Esophagus squamous epithelium (tissue), 5 donors: Measurements from ENCODE around the gene ALDH3A1. TPM values are rescaled to one million over a fixed set of nuclear protein-coding genes. Genes with fewer than 3 reads are reported as not detected.
A peak's percentile ranks its signal among the peaks of the same experiment; 100 is the strongest.

Experiments used
- DNase-seq: peaks from one replicate; lab custom pipeline; 2025; lab: John Stamatoyannopoulos, UW
- H3K27ac ChIP-seq, 4 donors: fragments of 200-600 bp; sonication (generic); one replicate each; pipeline ENCODE4 v1.5.1; 2016 to 2019; ENCODE audit warnings: mild to moderate bottlenecking in 1 of 4
- H3K27me3 ChIP-seq, 4 donors: fragments of 200-600 bp; sonication (generic); 1 replicate in 3 of 4; 2 replicates in 1 of 4; pipeline versions ENCODE4 v1.5.1 to v1.6.0; 2017 to 2021; ENCODE audit warnings: antibody characterized with exemption in 1 of 4
- H3K36me3 ChIP-seq, 3 donors: fragments of 200-600 bp; sonication (generic); one replicate each; pipeline ENCODE4 v1.5.1; 2016 to 2019
- H3K4me1 ChIP-seq, 3 donors: fragments of 200-600 bp; sonication (generic); one replicate each; pipeline ENCODE4 v1.5.1; 2017 to 2019
- H3K4me3 ChIP-seq, 4 donors: fragments of 200-600 bp; sonication (generic); 1 replicate in 3 of 4; 2 replicates in 1 of 4; pipeline ENCODE4 v1.5.1; 2016 to 2019; ENCODE audit warnings: mild to moderate bottlenecking in 2 of 4, moderate library complexity in 1 of 4
- H3K9me3 ChIP-seq, 3 donors: fragments of 200-600 bp; sonication (generic); one replicate each; pipeline ENCODE4 v1.5.1; 2016 to 2019
- POLR2A ChIP-seq, 4 donors: fragments of 450-650 bp; IDR thresholded peaks; one replicate each; pipeline ENCODE4 v1.6.1; 2017; ENCODE audit warnings: antibody characterized with exemption in 4 of 4, mild to moderate bottlenecking in 4 of 4, moderate library complexity in 3 of 4
- WGBS, 2 donors: methylation state at CpG; one replicate each; pipeline ENCODE4 v1.1.5; 2018; 5-methylcytosine and 5-hydroxymethylcytosine counted together
- intact Hi-C: fragments of 100-400 bp; cut with DNase I; formaldehyde crosslinking; loops from one replicate; pipeline ENCODE4 v1.15.0; 2022
- total RNA-seq, 4 donors: library from RNA; depleted of rRNA; stranded (reverse); fragments of >200 nt; gene quantifications; one replicate each; pipeline ENCODE4 v1.1.0, GENCODE V29; 2016
- TF ChIP-seq, protein P1 (sequence below), 6 experiments: fragments of 450-650 bp in 4 of 6; fragments of 200-600 bp in 2 of 6; sonication (generic) in 2 of 6; IDR thresholded peaks; one replicate each; pipeline ENCODE4 v1.5.1; 2016 to 2019; ENCODE audit warnings: antibody characterized with exemption in 6 of 6, mild to moderate bottlenecking in 4 of 6, moderate library complexity in 4 of 6
- donor health status: DM: yes; HTN: yes; CAD: no.

The ALDH3A1 gene
- total RNA-seq, 4 donors from 2014 or later = 480 to 2,454 (median 606) TPM

GRCh38 chr17:19747159-19747719, 859 bp downstream of the ALDH3A1 start:
- Histone ChIP-seq H3K27ac (peak overlapping the region; percentile 84 to 95 (median 88)), H3K4me3 (peak overlapping the region; percentile 27 to 56 (median 49)), H3K27me3 (no peaks in the 10 kb centered on the region), H3K9me3 (no peaks in the 10 kb centered on the region), H3K36me3 (peaks cover 0 to 15% (median 0%) of the 10 kb centered on the region in 3 donors), H3K4me1 (peaks cover 35 to 100% (median 44%) of the 10 kb centered on the region in 3 donors)
- no peak for DNase-seq
- intact Hi-C loops = no loop called here
- TF ChIP-seq, protein P1, sequence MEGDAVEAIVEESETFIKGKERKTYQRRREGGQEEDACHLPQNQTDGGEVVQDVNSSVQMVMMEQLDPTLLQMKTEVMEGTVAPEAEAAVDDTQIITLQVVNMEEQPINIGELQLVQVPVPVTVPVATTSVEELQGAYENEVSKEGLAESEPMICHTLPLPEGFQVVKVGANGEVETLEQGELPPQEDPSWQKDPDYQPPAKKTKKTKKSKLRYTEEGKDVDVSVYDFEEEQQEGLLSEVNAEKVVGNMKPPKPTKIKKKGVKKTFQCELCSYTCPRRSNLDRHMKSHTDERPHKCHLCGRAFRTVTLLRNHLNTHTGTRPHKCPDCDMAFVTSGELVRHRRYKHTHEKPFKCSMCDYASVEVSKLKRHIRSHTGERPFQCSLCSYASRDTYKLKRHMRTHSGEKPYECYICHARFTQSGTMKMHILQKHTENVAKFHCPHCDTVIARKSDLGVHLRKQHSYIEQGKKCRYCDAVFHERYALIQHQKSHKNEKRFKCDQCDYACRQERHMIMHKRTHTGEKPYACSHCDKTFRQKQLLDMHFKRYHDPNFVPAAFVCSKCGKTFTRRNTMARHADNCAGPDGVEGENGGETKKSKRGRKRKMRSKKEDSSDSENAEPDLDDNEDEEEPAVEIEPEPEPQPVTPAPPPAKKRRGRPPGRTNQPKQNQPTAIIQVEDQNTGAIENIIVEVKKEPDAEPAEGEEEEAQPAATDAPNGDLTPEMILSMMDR (IDR thresholded peaks at IDR 0.05) = no peak
- TF ChIP-seq POLR2A (IDR thresholded peaks at IDR 0.05) = no peak
- 57 to 58% methylated on average over 5 to 8 of the region's 13 CpGs for WGBS, 2 donors

DNA sequence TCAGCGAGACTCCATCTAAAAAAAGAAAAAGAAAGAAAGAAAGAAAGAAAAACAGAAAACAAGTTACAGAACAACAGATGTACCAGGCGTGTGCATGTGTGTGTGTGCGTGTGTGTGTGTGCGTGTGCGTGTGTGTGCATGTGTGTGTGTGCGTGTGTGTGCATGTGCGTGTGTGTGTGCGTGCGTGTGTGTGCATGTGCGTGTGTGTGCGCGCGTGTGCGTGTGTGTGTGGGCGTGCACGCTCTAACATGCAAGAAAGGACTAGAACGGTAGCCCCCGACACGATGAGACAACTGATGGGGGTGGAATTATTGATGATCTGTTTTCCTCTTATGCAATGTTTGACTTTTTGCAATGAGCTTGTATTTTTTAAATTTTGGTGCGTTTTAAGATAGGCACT, 1.6 kb downstream of the ALDH3A1 start:
- H3K4me3 ChIP-seq = peak overlapping the region; percentile 27 to 56 (median 49)
- peaks cover 31 to 99% (median 39%) of the 10 kb centered on the region in 3 donors for H3K4me1 ChIP-seq
- peak overlapping the region; percentile 81 to 95 (median 88) for H3K27ac ChIP-seq
- H3K9me3 ChIP-seq = no peaks in the 10 kb centered on the region
- no peaks in the 10 kb centered on the region for H3K27me3 ChIP-seq
- peaks cover 0 to 22% (median 0%) of the 10 kb centered on the region in 3 donors for H3K36me3 ChIP-seq
- TF ChIP-seq, protein P1 (IDR thresholded peaks at IDR 0.05) = no peak
- no peak for TF ChIP-seq POLR2A (IDR thresholded peaks at IDR 0.05)
- WGBS, 2 donors = 52 to 60% methylated on average over 20 of the region's 20 CpGs
- no peak for DNase-seq
- intact Hi-C loops = no loop called here

GRCh38 chr17:19744922-19745757, 3.0 kb downstream of the ALDH3A1 start:
- 18 to 49% methylated on average over 4 to 13 of the region's 50 CpGs for WGBS, 2 donors
- Histone ChIP-seq H3K4me1 (peaks cover 23 to 86% (median 25%) of the 10 kb centered on the region in 3 donors), H3K36me3 (peaks cover 0 to 36% (median 0%) of the 10 kb centered on the region in 3 donors), H3K9me3 (no peaks in the 10 kb centered on the region), H3K4me3 (peak overlapping the region; percentile 34 to 72 (median 50)), H3K27ac (peak overlapping the region; percentile 81 to 95 (median 86)), H3K27me3 (no peaks in the 10 kb centered on the region)
- TF ChIP-seq, protein P1 (IDR thresholded peaks at IDR 0.05) = peak; percentile 86 to 98 (median 96)
- no peak for TF ChIP-seq POLR2A (IDR thresholded peaks at IDR 0.05)
- intact Hi-C loops = no loop called here
- peak; percentile 33 for DNase-seq

- peaks cover 18 to 79% (median 22%) of the 10 kb centered on the region in 3 donors for H3K4me1 ChIP-seq
- peak overlapping the region; percentile 81 to 95 (median 86) for H3K27ac ChIP-seq
- intact Hi-C loops = no loop called here
- no peaks in the 10 kb centered on the region for H3K27me3 ChIP-seq
- no peaks in the 10 kb centered on the region for H3K9me3 ChIP-seq
- H3K4me3 ChIP-seq = peak overlapping the region; percentile 34 to 72 (median 50)
- TF ChIP-seq POLR2A (IDR thresholded peaks at IDR 0.05) = no peak
- no peak for DNase-seq
- 21 to 26% methylated on average over 4 to 5 of the region's 26 CpGs for WGBS, 2 donors
- H3K36me3 ChIP-seq = peaks cover 0 to 42% (median 0%) of the 10 kb centered on the region in 3 donors
These were observed 3.6 kb downstream of the ALDH3A1 start for GRCh38 chr17:19744492-19744891.

DNA sequence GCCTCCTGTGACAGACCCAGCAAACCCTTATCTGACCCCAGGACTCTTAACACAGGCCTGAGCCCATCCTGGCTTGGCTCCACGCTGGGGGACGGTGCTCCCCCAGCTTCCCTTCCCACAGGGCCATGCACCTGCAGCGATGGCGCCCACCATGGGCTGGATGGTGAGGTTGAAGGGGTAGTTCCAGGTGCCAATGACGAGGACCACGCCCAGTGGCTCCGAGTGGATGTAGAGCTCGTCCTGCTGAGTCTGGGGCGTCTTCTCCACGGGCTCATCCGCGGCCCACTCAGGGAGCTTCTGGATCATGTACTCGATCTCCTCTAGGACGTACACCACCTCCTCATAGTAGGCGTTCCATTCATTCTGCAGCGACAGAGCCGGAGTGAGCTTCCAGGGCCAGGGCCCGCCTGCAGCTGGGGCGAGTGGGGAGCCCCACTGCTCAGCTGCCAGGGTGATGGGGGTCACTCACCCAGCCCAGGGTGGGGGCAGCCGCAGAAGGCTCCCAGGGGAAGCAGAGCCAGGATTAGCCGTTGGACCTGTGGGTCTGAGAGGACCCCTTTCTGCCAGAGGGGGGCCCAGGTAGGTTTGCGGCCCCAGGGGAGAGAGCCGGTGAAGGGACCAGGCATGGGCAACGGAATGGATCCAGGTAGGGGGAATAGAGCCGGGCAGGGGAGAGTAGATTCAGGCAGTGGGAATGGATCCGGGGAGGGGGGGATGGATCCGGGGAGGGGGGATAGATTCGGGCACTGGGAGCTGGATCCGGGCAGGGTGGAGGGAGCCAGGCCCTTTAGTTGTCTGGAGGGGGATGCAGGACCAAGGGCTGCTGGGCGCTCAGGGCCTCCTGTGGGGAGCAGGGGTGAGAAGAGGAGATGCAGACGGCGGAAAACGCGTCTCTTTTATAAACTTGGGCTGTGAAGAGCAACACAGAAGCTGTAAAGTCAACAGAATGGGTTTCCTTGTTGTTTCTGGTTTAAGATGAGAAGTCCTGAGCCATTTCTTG, 4.7 kb downstream of the ALDH3A1 start:
- no peak for TF ChIP-seq POLR2A (IDR thresholded peaks at IDR 0.05)
- TF ChIP-seq, protein P1 (IDR thresholded peaks at IDR 0.05) = no peak
- peaks cover 12 to 68% (median 13%) of the 10 kb centered on the region in 3 donors for H3K4me1 ChIP-seq
- no peak overlapping the region for H3K4me3 ChIP-seq
- peaks cover 0 to 53% (median 0%) of the 10 kb centered on the region in 3 donors for H3K36me3 ChIP-seq
- peak overlapping the region in 2 of 4 donors; percentile 84 to 95 for H3K27ac ChIP-seq
- WGBS, 2 donors = 82 to 91% methylated on average over 11 to 18 of the region's 34 CpGs
- DNase-seq = no peak
- H3K27me3 ChIP-seq = no peaks in the 10 kb centered on the region
- no peaks in the 10 kb centered on the region for H3K9me3 ChIP-seq
- intact Hi-C loops = no loop called here
